Hematopoietic multipotent progenitor cell treated with erythropoietin and hydrocortisone succinate and interleukin-3 and kit ligand, for 6 days (in vitro differentiated cells): ENCODE results near the gene ZNF79.
A peak's percentile ranks its signal among the peaks of the same experiment; 100 is the strongest.

ENCODE experiments used
- DNase-seq: peaks from one replicate; pipeline ENCODE4 v3.0.0-alpha.2; 2015

Gene ZNF79

DNA sequence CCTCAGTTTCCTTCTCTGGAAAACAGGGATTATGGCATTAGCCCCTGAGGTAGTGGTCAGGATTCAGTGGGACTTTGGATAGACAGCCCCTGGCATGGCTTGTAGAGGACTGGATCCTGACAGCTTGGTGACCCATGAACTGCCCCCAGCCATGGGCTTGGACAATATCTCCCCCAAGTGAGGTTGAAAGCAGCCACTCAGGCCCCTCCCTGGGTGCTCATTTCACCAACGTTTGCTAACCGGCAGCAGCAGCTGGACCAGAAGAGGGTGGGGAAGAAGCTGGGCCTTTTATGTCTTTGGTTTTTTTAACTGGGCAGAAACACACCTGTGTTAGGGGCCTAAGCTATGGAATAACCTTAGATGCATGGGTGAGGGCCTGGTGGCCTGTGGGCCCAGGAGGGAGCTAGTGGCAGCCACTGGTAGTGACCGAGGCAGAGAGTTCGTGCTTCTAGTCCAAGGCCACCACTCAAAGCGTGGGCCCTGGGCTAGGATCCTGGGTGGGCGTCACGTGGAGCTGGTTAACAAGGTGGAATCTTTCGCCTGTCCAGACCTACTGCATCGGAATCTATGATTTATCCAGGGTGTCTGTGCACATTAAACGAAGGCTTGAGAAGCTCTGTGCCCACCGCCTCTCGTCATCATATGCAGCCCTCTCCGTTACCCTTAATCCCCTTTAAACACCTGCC, 25.3 kb upstream of the ZNF79 start:
- no peak for DNase-seq

- DNase-seq = no peak
Observed at GRCh38 chr9:127399736-127400269, 24.4 kb upstream of the ZNF79 start.

GRCh38 chr9:127402401-127403090, 21.6 kb upstream of the ZNF79 start:
- DNase-seq = no peak

- no peak for DNase-seq
Observed at GRCh38 chr9:127403507-127404192, 20.5 kb upstream of the ZNF79 start.

- DNase-seq = no peak
Observed at GRCh38 chr9:127404631-127405030, 19.6 kb upstream of the ZNF79 start.

DNA sequence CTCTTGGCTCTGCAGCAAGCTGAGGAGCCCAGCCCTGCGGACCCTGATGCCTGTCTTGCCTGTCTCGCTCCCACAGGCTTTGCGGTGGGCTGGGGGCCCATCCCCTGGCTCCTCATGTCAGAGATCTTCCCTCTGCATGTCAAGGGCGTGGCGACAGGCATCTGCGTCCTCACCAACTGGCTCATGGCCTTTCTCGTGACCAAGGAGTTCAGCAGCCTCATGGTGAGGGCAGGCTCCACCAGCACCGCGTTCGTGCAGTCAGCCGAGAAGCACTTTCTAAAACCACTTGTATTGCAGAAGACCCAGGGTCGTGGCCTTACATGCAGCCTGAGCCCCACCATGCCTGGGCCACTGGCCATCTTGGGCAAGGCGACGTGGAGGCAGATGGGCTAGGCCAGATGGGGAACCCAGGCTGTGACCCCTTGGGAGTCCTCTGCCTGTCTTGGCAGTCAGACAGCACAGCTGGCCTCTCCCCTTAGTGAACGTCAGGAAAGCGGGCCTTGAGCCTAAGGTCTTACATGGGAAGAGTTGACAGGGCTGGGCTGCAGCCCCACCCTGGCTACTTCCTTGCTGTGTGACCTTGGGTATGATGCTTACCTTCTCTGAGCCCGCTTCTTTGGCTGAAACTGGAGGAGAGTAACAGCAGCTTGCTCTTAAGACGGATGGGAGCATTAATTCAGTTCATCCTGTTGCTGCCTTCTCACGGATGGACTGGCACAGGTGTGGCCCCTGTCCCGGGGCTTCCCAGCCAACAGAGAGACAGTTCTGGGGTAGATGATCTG, 18.6 kb upstream of the ZNF79 start:
- DNase-seq = no peak

GRCh38 chr9:127406799-127407491, 17.2 kb upstream of the ZNF79 start:
- no peak for DNase-seq

- no peak for DNase-seq
Observed at GRCh38 chr9:127407492-127407843, 16.7 kb upstream of the ZNF79 start.

DNA sequence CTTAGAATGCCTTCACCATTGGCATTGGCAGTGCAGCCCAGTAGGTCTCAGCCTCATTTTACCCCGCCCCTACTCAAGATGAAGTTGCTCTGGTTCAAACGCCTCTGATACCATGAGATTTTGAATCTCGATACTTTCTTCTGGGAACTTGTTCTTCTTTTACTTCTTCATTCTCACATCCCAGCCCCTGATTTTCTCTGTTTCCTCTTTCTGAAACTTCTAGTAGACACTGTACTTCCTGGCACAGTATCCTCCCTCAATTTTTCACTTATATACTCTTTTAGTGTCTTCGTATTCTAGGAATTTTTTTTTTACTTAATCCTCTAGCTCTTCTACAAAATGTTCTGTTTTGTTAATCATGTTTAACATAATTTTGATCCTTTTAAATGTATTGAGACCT, 13.1 kb upstream of the ZNF79 start:
- DNase-seq = no peak

GRCh38 chr9:127415141-127415540, 9.0 kb upstream of the ZNF79 start:
- DNase-seq = no peak

GRCh38 chr9:127415657-127416056, 8.5 kb upstream of the ZNF79 start:
- DNase-seq = no peak

GRCh38 chr9:127417131-127418036, 6.8 kb upstream of the ZNF79 start:
- DNase-seq = no peak

- peak; percentile 74 for DNase-seq
Observed at GRCh38 chr9:127418037-127418471, 6.1 kb upstream of the ZNF79 start.

GRCh38 chr9:127419348-127419747, 4.8 kb upstream of the ZNF79 start:
- no peak for DNase-seq

GRCh38 chr9:127421057-127421456, 3.1 kb upstream of the ZNF79 start:
- no peak for DNase-seq

DNA sequence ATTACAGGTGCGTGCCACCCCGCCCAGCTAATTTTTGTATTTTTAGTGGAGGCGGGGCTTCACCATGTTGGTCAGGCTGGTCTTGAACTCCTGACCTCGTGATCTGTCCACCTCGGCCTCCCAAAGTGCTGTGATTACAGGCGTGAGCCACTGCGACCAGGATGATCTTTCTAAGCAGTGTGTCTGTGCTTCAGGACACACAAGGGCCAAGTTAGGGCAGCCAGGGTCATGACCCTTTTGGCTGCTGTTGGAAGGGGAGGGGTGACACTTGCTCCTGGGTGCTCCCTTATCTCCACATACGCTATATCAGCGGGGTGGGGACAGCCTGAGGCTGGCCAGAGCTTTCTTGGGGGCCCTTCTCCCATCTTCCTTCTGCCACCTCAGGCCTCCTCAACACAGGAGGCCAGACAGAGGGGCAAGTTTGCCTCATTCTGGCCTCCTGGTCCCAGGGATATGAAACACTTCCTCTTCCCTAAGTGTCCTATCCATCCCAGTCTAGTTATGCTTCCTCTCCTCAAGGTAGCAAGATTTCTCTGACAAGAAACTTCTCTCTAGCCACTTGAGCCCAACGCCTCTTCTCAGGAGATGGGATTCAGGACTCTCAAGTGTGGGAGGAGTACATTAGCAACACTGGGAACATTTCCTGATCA, 1.9 kb upstream of the ZNF79 start:
- DNase-seq = peak; percentile 50

DNA sequence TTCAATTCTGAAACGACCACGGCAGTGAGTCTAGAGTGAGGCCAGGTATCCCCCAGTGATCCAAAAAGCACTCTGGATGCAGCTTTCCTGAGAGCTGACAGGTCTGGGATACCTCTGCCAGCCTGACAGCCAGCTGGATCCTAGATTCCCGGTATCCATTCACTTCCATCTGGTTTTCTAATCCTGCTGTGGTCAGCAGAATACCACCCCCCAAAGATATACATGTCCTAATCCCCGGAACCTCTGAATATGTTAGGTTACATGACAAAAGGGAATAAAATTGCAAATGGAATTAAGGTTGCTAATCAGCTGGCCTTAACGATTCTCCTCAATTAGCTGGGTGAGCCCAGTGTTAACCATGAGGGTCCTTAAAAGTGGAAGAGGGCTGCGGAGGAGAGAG, 1.4 kb upstream of the ZNF79 start:
- DNase-seq = no peak

DNA sequence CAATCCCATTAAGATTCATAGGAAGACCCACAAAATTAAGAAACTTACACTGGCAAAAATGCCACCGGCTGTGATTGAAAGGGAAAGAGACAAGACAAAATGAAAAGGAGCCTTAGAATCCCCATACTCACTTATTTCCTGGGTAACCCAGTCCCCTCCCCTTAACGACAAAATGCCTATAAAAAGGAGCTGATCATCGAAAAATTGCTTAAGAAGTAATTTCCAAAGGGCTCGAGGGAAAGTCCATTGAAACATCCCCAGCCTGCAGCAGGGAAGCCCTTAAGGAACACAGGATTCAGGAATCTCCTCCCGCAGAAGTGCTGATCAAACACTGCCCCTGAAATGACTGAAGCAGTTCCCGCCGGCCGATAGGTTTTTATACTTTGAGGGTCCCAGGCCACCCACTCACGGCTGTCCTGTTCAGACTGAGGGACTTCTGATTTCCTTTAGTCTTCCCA, 677 bp upstream of the ZNF79 start:
- no peak for DNase-seq

GRCh38 chr9:127424676-127424999, 456 bp downstream of the ZNF79 start:
- peak; percentile 56 for DNase-seq

DNA sequence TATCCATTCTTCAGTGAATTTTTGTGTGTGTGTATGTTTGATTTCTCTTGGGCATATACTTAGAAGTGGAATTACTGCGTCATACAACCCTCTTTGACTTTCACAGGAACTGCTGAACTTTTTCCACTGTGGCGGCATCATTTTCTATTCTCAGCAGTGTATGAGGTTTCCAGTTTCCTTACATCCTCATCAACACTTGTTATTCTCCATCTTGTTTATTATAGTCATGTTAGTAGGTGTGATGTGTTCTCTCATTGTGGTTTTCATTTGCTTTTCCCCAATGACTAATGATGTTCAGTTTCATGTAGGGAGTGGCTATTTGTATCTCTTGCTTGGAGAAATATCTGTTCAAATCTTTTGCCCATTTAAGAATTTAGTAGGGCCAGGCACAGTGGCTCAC, 2.6 kb downstream of the ZNF79 start:
- DNase-seq = no peak

DNA sequence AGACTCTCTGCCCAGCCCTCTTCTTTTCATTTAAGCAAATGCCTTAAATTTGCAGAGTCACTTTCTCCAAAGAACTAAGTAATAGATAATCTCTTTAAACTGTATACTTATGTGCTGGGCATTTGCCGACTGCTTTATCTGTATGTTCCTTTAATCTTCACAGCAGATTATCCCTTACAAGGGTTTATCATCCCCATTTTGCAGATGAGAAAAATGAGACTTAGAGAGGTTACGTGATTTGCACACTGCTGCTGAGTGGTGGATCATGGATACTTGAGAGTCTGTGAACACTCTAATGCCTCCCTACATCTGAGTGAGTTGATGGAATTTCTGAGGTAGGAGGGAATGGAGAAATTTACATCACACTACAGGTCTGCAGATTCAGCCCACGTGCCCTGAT, 4.2 kb downstream of the ZNF79 start:
- DNase-seq = no peak
